Dendritic cell treated with granulocyte-macrophage colony-stimulating factor and Interleukin-4, amounts not matched to agents 40 ng/mL and 50 ng/mL, for 4 days (primary cell): ENCODE data around the gene PDZD2.
"Not testable (repeated sequence)": the region's sequence is repeated elsewhere in the genome, so short reads cannot be mapped to it uniquely, and the experiment has no call there.

Experiments
- H3K27ac Mint-ChIP-seq: one replicate; pipeline ENCODE4 v1.8.0; 2022; ENCODE audit warnings: mild to moderate bottlenecking, mixed read lengths
- H3K27me3 Mint-ChIP-seq: one replicate; pipeline ENCODE4 v1.8.0; 2022; ENCODE audit warnings: mild to moderate bottlenecking, mixed read lengths
- H3K36me3 Mint-ChIP-seq: one replicate; pipeline ENCODE4 v1.8.0; 2022; ENCODE audit warnings: low read depth, mixed read lengths
- H3K4me1 Mint-ChIP-seq: one replicate; pipeline ENCODE4 v1.8.0; 2022; ENCODE audit warnings: low read depth, mixed read lengths
- H3K4me3 Mint-ChIP-seq: one replicate; pipeline ENCODE4 v1.8.0; 2022; ENCODE audit warnings: mild to moderate bottlenecking, moderate library complexity, mixed read lengths
- H3K9me3 Mint-ChIP-seq: one replicate; pipeline ENCODE4 v1.8.0; 2022; ENCODE audit warnings: mixed read lengths
- intact Hi-C: fragments of 100-400 bp; cut with micrococcal nuclease; formaldehyde crosslinking; loops from one replicate; pipeline ENCODE4 v1.15.0; 2022

Gene PDZD2

DNA sequence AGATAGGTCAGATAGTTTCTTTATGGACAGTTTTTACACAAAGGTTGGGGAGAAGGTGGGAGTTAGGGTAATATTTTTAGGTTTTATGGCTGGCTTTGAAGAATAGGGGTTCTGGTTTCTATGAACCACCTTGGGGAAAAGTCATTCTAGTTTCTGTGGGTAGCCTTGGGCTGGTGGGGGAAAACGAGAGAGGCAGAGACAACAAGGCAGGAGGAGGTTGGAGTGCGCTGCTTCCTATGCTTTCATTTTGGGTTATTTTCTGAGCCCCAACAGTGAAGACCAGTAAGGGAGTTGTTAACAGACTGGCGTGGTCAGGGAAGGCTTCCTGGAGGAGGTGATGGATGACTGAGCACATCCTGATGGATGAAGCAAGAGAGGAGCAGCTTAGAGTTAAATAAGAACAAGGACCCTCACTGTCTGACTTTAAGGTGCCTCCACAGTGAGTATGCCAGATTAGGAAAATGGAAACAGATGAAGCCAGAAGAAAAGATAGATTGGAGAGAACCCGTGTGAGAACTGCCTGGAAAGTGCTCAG, 81.9 kb downstream of the PDZD2 start:
- H3K27ac Mint-ChIP-seq = no peak overlapping the region
- H3K9me3 Mint-ChIP-seq = no peaks in the 10 kb centered on the region
- peaks cover 2% of the 10 kb centered on the region for H3K27me3 Mint-ChIP-seq
- no peaks in the 10 kb centered on the region for H3K4me1 Mint-ChIP-seq
- intact Hi-C loops = no loop called here
- H3K36me3 Mint-ChIP-seq = no peaks in the 10 kb centered on the region
- H3K4me3 Mint-ChIP-seq = no peak overlapping the region

- no peaks in the 10 kb centered on the region for H3K36me3 Mint-ChIP-seq
- peaks cover 2% of the 10 kb centered on the region for H3K27me3 Mint-ChIP-seq
- no peak overlapping the region for H3K4me3 Mint-ChIP-seq
- no peaks in the 10 kb centered on the region for H3K9me3 Mint-ChIP-seq
- intact Hi-C loops = no loop called here
- H3K27ac Mint-ChIP-seq = no peak overlapping the region
- H3K4me1 Mint-ChIP-seq = no peaks in the 10 kb centered on the region
Observed at GRCh38 chr5:31722111-31722510, 83.2 kb downstream of the PDZD2 start.

DNA sequence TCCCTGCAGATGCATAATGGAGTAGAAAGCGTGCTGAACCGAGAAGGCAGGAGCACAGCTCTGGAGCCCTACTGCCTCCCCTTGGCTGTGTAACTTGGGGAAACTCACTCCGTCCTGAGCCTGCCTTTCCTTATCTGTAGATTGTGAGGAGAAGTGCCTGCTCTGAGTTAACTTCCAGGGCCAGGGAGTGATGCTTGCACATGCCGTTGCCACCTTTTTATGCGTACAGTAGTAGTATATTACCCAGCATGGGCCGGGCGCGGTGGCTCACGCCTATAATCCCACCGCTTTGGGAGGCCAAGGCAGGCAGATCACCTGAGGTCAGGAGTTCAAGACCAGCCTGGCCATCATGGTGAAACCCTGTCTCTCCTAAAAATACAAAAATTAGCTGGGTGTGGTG, 87.1 kb downstream of the PDZD2 start:
- no peaks in the 10 kb centered on the region for H3K27me3 Mint-ChIP-seq

DNA sequence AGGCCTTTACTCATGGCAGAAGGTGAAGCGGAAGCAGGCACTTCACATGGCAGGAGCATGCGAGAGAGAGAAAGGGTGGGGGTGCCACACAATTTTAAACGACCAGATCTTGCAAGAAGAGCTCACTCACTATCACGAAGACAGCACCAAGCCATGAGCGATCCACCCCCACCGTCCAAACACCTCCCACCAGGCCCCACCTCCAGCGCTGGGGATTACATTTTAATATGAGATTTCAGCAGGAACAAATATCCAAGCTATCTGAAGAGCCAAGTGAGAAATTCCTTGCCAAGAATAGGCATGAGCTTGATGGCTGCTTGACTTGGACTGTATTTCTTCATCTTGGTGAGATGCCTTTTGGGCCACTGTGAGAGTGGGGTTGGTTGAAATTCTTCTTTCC, 88.0 kb downstream of the PDZD2 start:
- Mint-ChIP-seq H3K27me3 (no peaks in the 10 kb centered on the region), H3K9me3 (no peaks in the 10 kb centered on the region), H3K4me1 (no peaks in the 10 kb centered on the region), H3K4me3 (no peak overlapping the region), H3K27ac (no peak overlapping the region), H3K36me3 (no peaks in the 10 kb centered on the region)
- intact Hi-C loops = no loop called here

More for the DNA sequence above, 87.1 kb downstream of the PDZD2 start:
- Mint-ChIP-seq H3K4me1 (no peaks in the 10 kb centered on the region), H3K27ac (no peak overlapping the region), H3K9me3 (no peaks in the 10 kb centered on the region), H3K36me3 (no peaks in the 10 kb centered on the region), H3K4me3 (no peak overlapping the region)
- intact Hi-C loops = no loop called here

GRCh38 chr5:31728039-31728438, 89.1 kb downstream of the PDZD2 start:
- no peaks in the 10 kb centered on the region for H3K36me3 Mint-ChIP-seq
- no peak overlapping the region for H3K4me3 Mint-ChIP-seq
- no peak overlapping the region for H3K27ac Mint-ChIP-seq
- intact Hi-C loops = no loop called here
- no peaks in the 10 kb centered on the region for H3K4me1 Mint-ChIP-seq
- H3K27me3 Mint-ChIP-seq = no peaks in the 10 kb centered on the region
- no peaks in the 10 kb centered on the region for H3K9me3 Mint-ChIP-seq

GRCh38 chr5:31728806-31729205, 89.9 kb downstream of the PDZD2 start:
- intact Hi-C loops, H3K27ac Mint-ChIP-seq, H3K4me3 Mint-ChIP-seq, H3K27me3 Mint-ChIP-seq, H3K4me1 Mint-ChIP-seq, H3K36me3 Mint-ChIP-seq, H3K9me3 Mint-ChIP-seq: not testable (repeated sequence)

DNA sequence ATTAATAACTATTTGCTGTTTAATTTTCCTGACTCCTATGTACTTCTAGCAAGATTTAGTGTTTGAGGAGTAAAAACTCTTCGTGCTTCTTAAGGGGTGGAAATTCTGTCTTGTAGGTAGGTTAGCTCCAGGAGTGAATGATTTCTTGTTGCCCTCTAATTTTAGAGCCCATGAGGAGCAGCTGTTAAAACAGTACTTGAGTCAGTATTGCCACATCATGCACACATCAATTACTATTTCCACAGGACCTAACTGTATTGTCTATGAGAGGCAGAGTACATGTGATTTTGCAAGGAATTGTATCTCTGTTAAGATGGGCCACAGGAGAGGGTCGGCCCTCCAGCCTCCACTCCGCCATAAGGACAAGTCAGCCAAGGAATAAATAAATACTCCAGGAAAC, 91.2 kb downstream of the PDZD2 start:
- no peaks in the 10 kb centered on the region for H3K4me1 Mint-ChIP-seq
- H3K36me3 Mint-ChIP-seq = no peaks in the 10 kb centered on the region
- H3K4me3 Mint-ChIP-seq = no peak overlapping the region
- intact Hi-C loops = no loop called here
- no peaks in the 10 kb centered on the region for H3K9me3 Mint-ChIP-seq
- no peaks in the 10 kb centered on the region for H3K27me3 Mint-ChIP-seq
- no peak overlapping the region for H3K27ac Mint-ChIP-seq

DNA sequence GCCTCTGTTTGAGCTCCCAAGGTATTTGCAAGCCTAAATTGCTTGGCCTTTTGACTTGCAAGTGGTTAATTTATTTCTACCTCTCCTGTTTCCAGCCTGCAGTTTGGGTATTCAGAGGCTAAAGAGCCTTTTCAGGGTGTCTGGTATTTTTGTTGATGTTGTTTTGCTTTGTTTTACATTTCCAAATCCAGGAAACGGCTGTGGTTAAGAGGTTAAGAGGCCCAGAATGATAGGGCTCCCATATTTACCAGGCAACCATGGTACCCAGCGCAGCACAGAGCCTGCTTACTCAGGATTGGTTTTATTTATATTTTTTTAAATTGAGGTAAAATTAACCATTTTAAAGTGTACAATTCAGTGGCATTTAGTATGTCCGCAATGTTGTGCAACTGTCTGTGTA, 92.1 kb downstream of the PDZD2 start:
- Mint-ChIP-seq H3K4me1 (no peaks in the 10 kb centered on the region), H3K36me3 (no peaks in the 10 kb centered on the region), H3K4me3 (no peak overlapping the region), H3K27ac (no peak overlapping the region), H3K9me3 (no peaks in the 10 kb centered on the region), H3K27me3 (no peaks in the 10 kb centered on the region)
- intact Hi-C loops = no loop called here

GRCh38 chr5:31731710-31732301, 92.9 kb downstream of the PDZD2 start:
- Mint-ChIP-seq H3K27ac (no peak overlapping the region), H3K9me3 (no peaks in the 10 kb centered on the region)
- intact Hi-C loops = no loop called here

GRCh38 chr5:31732821-31733220, 93.9 kb downstream of the PDZD2 start:
- not testable (repeated sequence) for H3K27me3 Mint-ChIP-seq, H3K27ac Mint-ChIP-seq, H3K9me3 Mint-ChIP-seq

More at GRCh38 chr5:31731710-31732301, 92.9 kb downstream of the PDZD2 start:
- Mint-ChIP-seq H3K4me1 (no peaks in the 10 kb centered on the region), H3K36me3 (no peaks in the 10 kb centered on the region), H3K4me3 (no peak overlapping the region), H3K27me3 (no peaks in the 10 kb centered on the region)

GRCh38 chr5:31733371-31733770, 94.4 kb downstream of the PDZD2 start:
- no peaks in the 10 kb centered on the region for H3K9me3 Mint-ChIP-seq
- H3K36me3 Mint-ChIP-seq = no peaks in the 10 kb centered on the region
- no peak overlapping the region for H3K4me3 Mint-ChIP-seq
- intact Hi-C loops = no loop called here
- no peaks in the 10 kb centered on the region for H3K4me1 Mint-ChIP-seq
- no peak overlapping the region for H3K27ac Mint-ChIP-seq
- no peaks in the 10 kb centered on the region for H3K27me3 Mint-ChIP-seq

More at GRCh38 chr5:31732821-31733220, 93.9 kb downstream of the PDZD2 start:
- intact Hi-C loops, H3K4me1 Mint-ChIP-seq, H3K4me3 Mint-ChIP-seq, H3K36me3 Mint-ChIP-seq: not testable (repeated sequence)

DNA sequence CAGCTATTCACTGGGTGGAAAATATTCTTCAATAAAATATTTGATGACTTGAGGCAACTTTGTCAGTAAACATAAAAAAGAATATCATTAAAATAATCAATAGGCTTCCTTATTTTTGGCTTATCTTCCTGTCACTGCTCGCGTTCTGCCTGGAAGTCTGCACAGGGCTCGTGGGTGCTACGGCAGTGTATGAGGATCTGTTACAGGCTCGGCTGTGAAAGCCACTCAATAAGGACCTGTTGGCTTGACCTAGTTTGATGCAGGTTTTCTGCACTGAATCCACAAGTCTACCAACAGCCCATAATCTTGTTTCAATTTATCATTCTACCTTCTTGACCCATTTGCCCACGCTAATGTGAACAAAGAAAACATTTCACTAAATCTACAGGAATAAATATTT, 97.2 kb downstream of the PDZD2 start:
- intact Hi-C loops = no loop called here

DNA sequence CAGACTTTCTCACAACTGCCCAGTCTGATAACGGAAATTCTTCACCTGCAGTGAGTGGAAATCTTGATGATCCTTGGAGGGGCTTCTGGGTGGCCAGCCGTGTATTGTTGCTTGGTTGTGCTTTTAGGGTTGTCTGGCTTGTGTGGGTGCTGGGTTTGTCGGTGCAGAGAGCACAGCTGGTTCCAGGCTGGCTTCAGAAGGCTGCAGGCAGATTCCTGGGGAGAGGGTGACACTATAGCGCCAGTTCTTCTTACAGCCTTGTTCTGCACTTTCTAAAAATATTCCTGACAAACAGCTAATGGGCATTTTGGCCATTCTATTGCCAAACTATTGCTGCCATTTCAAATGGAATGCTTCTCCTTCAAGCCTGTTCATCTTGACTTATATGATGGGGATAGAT, 99.3 kb downstream of the PDZD2 start:
- Mint-ChIP-seq H3K27me3 (no peaks in the 10 kb centered on the region), H3K27ac (no peak overlapping the region), H3K9me3 (no peaks in the 10 kb centered on the region), H3K4me1 (no peaks in the 10 kb centered on the region), H3K4me3 (no peak overlapping the region), H3K36me3 (no peaks in the 10 kb centered on the region)
- intact Hi-C loops = no loop called here

More for the DNA sequence above, 97.2 kb downstream of the PDZD2 start:
- Mint-ChIP-seq H3K9me3 (no peaks in the 10 kb centered on the region), H3K36me3 (no peaks in the 10 kb centered on the region), H3K27ac (no peak overlapping the region), H3K4me3 (no peak overlapping the region), H3K27me3 (no peaks in the 10 kb centered on the region), H3K4me1 (no peaks in the 10 kb centered on the region)

DNA sequence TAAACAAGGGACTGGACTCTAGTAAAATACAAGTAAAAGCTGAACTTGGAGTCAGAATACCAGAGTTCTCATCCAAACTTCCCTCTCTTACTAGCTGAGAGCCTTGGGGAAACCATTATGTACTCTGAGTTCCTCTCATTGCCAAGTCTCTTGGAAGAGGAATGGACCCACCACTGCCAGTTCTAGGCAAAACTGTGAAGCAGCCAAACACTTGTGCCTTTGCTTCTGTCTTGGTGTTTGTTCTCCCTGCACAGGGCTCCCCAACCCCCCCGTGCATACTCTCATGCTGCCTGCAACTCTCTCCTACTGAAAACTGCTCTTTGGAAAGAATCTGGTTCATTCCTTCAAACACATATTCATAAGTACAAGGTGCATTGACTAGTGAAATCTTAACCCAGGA, 102.6 kb downstream of the PDZD2 start:
- Mint-ChIP-seq H3K27ac (no peak overlapping the region), H3K4me1 (no peaks in the 10 kb centered on the region), H3K4me3 (no peak overlapping the region), H3K9me3 (no peaks in the 10 kb centered on the region), H3K27me3 (no peaks in the 10 kb centered on the region), H3K36me3 (no peaks in the 10 kb centered on the region)
- intact Hi-C loops = no loop called here

DNA sequence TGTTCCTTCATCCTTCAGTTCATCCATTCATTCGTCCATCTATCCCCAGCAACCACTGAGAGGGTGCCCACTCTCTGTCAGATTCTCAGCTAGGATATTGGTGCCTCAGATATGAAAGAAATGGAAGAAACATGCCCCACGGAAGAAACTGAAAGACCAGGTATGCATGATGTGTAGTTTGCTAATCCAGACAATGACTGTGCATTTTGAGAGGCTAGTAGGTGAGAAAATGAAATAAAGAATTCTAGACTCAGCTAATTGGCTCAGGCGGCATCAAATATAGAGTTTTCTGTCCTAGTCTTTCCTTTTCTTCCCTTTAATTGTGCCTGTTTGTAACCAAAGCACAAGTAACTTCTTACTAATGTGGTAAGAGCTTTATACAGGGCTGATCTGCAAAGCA, 104.7 kb downstream of the PDZD2 start:
- Mint-ChIP-seq H3K4me1 (no peaks in the 10 kb centered on the region), H3K36me3 (no peaks in the 10 kb centered on the region), H3K27ac (no peak overlapping the region), H3K4me3 (no peak overlapping the region), H3K9me3 (no peaks in the 10 kb centered on the region), H3K27me3 (no peaks in the 10 kb centered on the region)
- intact Hi-C loops = no loop called here
